Measurements from ENCODE around the gene MED26. TPM values are rescaled to one million over a fixed set of nuclear protein-coding genes. Genes with fewer than 3 reads are reported as not detected.

Gene MED26
- total RNA-seq, 1 experiment from 2014 or later = 11.4 TPM

GRCh38 chr19:16586991-16587832 is 40.8 kb downstream of the MED26 start:
- peak overlapping the region; percentile 0; the same call in 1 of the 2 replicates for H3K14ac ChIP-seq (ENCODE audit: insufficient read depth, low read length)
- no peaks in the 10 kb centered on the region for H3K27me3 Mint-ChIP-seq (ENCODE audit: low read depth)
- no peak overlapping the region for H2AK5ac ChIP-seq (ENCODE audit: insufficient read length, low read length)
- H3K9me3 Mint-ChIP-seq = no peaks in the 10 kb centered on the region
- no peaks in the 10 kb centered on the region for H4K20me1 ChIP-seq (ENCODE audit: control insufficient read depth, insufficient read depth, insufficient read length)
- H4K91ac ChIP-seq (ENCODE audit: insufficient read length, low read depth, low read length) = no peak overlapping the region
- peaks cover 12% of the 10 kb centered on the region for H3K79me1 ChIP-seq (ENCODE audit: insufficient read depth, low read depth, low read length, poor library complexity, severe bottlenecking)
- H3K27ac ChIP-seq (ENCODE audit: insufficient read length, low read depth, low read length) = no peak overlapping the region
- H3K9me3 ChIP-seq (ENCODE audit: control insufficient read depth, low read depth, low read length) = no peaks in the 10 kb centered on the region
- no peaks in the 10 kb centered on the region for H3K27me3 ChIP-seq (ENCODE audit: insufficient read depth, low read length)
- no peak overlapping the region for H2BK15ac ChIP-seq (ENCODE audit: low read depth, low read length)
- H3K56ac ChIP-seq (ENCODE audit: insufficient read length, low read depth, low read length) = no peak overlapping the region
- H3K27ac Mint-ChIP-seq = peak overlapping the region in 2 of 3 experiments; percentile 82 to 85; a peak in 3 of 7 replicates
- H4K8ac ChIP-seq (replicated peaks; ENCODE audit: insufficient read length, low read depth, low read length) = no peak overlapping the region
- no peak overlapping the region for H2BK12ac ChIP-seq (ENCODE audit: insufficient read length, low read depth, low read length)
- H2BK120ac ChIP-seq (ENCODE audit: low read depth, low read length, poor library complexity, severe bottlenecking) = no peak overlapping the region
- peaks cover 15% of the 10 kb centered on the region; the same call in 1 of the 2 replicates for H3K79me2 ChIP-seq (ENCODE audit: insufficient read depth, low read length)
- no peak overlapping the region for H2AFZ ChIP-seq (ENCODE audit: low read length)
- H3K4me3 Mint-ChIP-seq = no peak overlapping the region; a peak in 1 of 5 replicates
- H4K5ac ChIP-seq (ENCODE audit: insufficient read length, low read depth, low read length) = no peak overlapping the region
- H3K23me2 ChIP-seq (ENCODE audit: insufficient read length, low read depth, low read length, poor library complexity, severe bottlenecking) = no peaks in the 10 kb centered on the region
- H2BK20ac ChIP-seq (ENCODE audit: low read depth, low read length, poor library complexity, severe bottlenecking) = no peak overlapping the region
- no peak overlapping the region for H3K4me2 ChIP-seq (ENCODE audit: insufficient read depth, insufficient read length, low read length)
- H3K18ac ChIP-seq (ENCODE audit: insufficient read length, low read depth, low read length) = no peak overlapping the region
- H3K4me1 Mint-ChIP-seq = peaks cover 61 to 78% of the 10 kb centered on the region in 2 experiments
- H3K36me3 Mint-ChIP-seq (ENCODE audit: insufficient read depth in 1 of 3, low read depth in 3 of 3) = no peaks in the 10 kb centered on the region
- peaks cover 18% of the 10 kb centered on the region for H3K4me1 ChIP-seq (ENCODE audit: insufficient read depth, low read length)
- H3K9ac ChIP-seq (ENCODE audit: extremely low read depth, insufficient read length, low read length) = no peak overlapping the region
- no peak overlapping the region for H3K4ac ChIP-seq (ENCODE audit: low read depth, low read length)
- no peak overlapping the region for H3K23ac ChIP-seq (ENCODE audit: insufficient read length, low read depth, low read length)
- no peak overlapping the region for H2BK5ac ChIP-seq (ENCODE audit: insufficient read length, low read length)
- no CpG with 5 or more reads among the region's 20 CpGs for WGBS (ENCODE audit: extremely low coverage, insufficient read length, low lambda C conversion rate)
- no peak overlapping the region for H3T11ph ChIP-seq (ENCODE audit: low read length)
- DNase-seq = no peak
- TF ChIP-seq CTCF (conservative IDR thresholded peaks at IDR 0.05) = no peak
